Fibroblast of pulmonary artery (primary cell): ENCODE results near the gene TMEM240.

ENCODE experiments used
- DNase-seq: peaks from one replicate; pipeline ENCODE4 v3.0.0-alpha.2; 2010; ENCODE audit warnings: low read depth
- H3K4me3 ChIP-seq: replicated peaks from 2 replicates; pipeline ENCODE4 v1.5.1; 2011; ENCODE audit warnings: low read depth, mild to moderate bottlenecking, control low read depth, low read length, moderate library complexity
- CTCF ChIP-seq: IDR thresholded peaks from 2 replicates; pipeline ENCODE4 v1.5.1; 2011; ENCODE audit warnings: mild to moderate bottlenecking, control low read depth, low read length, inconsistent platforms; ENCODE audit errors: missing control alignments

TMEM240 gene

DNA sequence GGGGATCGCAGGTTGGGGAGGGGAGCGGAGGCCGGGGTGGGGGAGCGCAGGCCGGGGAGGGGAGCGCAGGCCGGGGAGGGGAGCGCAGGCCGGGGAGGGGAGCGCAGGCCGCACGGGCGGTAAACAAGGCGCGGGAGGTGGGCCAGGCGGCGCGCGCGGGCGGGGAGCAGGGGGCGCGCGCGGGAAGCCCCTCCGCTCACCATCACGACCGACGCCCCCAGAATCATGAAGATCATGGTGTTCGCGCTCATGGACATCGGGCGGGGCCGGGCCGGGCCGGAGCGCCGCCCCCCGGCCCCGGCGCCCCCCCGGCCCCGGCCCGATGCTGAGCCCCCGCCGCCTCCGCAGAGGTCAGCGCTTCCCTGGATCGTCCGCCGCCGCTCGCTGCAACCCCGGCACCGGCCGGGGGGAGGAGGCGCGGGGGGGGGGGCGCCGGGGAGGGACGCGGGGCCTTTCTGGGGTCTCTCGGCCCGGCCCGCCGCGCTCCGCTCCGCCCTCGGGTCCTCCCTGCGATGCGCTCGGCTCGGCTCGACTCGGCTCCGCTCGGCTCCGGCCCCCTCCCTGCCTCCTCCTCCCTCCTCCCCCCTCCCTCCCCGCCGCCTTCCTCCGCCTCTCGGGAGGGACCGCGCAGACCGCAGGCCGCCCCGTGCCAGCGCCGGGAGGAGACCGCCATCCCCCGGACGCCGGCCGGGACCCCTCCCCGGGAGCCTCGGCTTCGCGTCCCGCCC lies at the start of gene TMEM240:
Gene TMEM240 (minus strand): TSS at position 535 of the 728 bp plus-strand sequence. CDS start 278 bp downstream, at position 257.
- no peak for TF ChIP-seq CTCF
- H3K4me3 ChIP-seq = peak within 1 kb of the TSS; percentile 58
- DNase-seq = peak; percentile 82

- no peak for DNase-seq
- TF ChIP-seq CTCF = no peak
These were observed 43.1 kb upstream of the TMEM240 start for GRCh38 chr1:1583347-1584010.

GRCh38 chr1:1582585-1583346 lies 42.3 kb upstream of the TMEM240 start:
- H3K4me3 ChIP-seq = no peak overlapping the region
- no peak for TF ChIP-seq CTCF
- DNase-seq = no peak

More at GRCh38 chr1:1583347-1584010, 43.1 kb upstream of the TMEM240 start:
- H3K4me3 ChIP-seq = no peak overlapping the region

DNA sequence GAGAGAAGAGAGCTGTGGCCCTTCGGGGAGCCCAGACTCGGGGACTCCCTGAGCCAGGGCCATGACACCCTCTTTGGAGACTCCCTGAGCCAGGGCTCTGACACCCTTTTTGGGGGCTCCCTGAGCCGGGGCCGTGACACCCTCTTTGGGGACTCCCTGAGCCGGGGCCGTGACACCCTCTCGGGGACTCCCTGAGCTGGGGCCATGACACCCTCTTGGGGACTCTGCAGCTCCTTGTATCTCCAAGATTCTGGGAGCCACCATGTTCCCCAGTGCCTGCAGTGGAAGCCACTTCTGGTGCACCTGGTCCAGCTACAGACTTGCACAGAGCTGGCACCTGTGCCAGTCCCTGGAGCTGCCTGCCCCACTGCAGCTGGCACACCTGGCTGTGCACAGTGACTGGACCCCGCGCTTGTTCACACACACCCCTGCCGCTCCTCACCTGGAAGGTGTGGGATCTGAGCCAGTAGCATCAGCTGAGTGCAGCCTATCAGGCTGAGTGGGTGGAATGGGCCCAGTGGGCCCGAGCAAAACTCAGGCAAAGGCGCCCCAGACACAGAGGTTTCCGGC lies 38.0 kb upstream of the TMEM240 start:
- DNase-seq = no peak
- H3K4me3 ChIP-seq = no peak overlapping the region
- no peak for TF ChIP-seq CTCF

- DNase-seq = no peak
- no peak for TF ChIP-seq CTCF
- no peak overlapping the region for H3K4me3 ChIP-seq
These were observed 37.1 kb upstream of the TMEM240 start for GRCh38 chr1:1577367-1578011.
